CMK (cell line): ENCODE results near the gene CTRL.
"Not testable (repeated sequence)": the region's sequence is repeated elsewhere in the genome, so short reads cannot be mapped to it uniquely, and the experiment has no call there.

ENCODE experiments used
- DNase-seq: peaks from one replicate; pipeline ENCODE4 v3.0.0-alpha.2; 2010; ENCODE audit warnings: low read depth

Gene CTRL

GRCh38 chr16:67923414-67924116 is 8.1 kb downstream of the CTRL start:
- DNase-seq: no peak

- DNase-seq: no peak
These were observed 8.9 kb downstream of the CTRL start for GRCh38 chr16:67922740-67923139.

GRCh38 chr16:67922221-67922620 is 9.4 kb downstream of the CTRL start:
- DNase-seq: no peak

- DNase-seq: no peak
These were observed 11.9 kb downstream of the CTRL start for GRCh38 chr16:67919622-67920221.

GRCh38 chr16:67917852-67918236 is 13.8 kb downstream of the CTRL start:
- no peak for DNase-seq

- DNase-seq: no peak
These were observed 14.4 kb downstream of the CTRL start for GRCh38 chr16:67917140-67917851.

- DNase-seq: no peak
These were observed 15.6 kb downstream of the CTRL start for GRCh38 chr16:67915831-67916723.

- not testable (repeated sequence) for DNase-seq
These were observed 16.2 kb downstream of the CTRL start for GRCh38 chr16:67915496-67915769.

GRCh38 chr16:67914758-67915495 is 16.7 kb downstream of the CTRL start:
- DNase-seq: no peak

- DNase-seq: no peak
These were observed 21.5 kb downstream of the CTRL start for GRCh38 chr16:67910158-67910557.

GRCh38 chr16:67909056-67909742 is 22.5 kb downstream of the CTRL start:
- DNase-seq: no peak

- no peak for DNase-seq
These were observed 24.1 kb downstream of the CTRL start for GRCh38 chr16:67907397-67908180.

- no peak for DNase-seq
These were observed 28.8 kb downstream of the CTRL start for GRCh38 chr16:67902831-67903230.

GRCh38 chr16:67901734-67902133 is 29.9 kb downstream of the CTRL start:
- no peak for DNase-seq

GRCh38 chr16:67897231-67897630 is 34.4 kb downstream of the CTRL start:
- DNase-seq: no peak

GRCh38 chr16:67893743-67894399 is 37.8 kb downstream of the CTRL start:
- DNase-seq: no peak

- peak; percentile 74 for DNase-seq
These were observed 38.5 kb downstream of the CTRL start, which contains the start of gene PSKH1 for GRCh38 chr16:67892899-67893742. TSS of gene PSKH1 (plus strand) at chr16:67893254. CDS start at chr16:67908750, 15,496 bp downstream.

- DNase-seq: no peak
These were observed 39.3 kb downstream of the CTRL start for GRCh38 chr16:67892375-67892774.

- no peak for DNase-seq
These were observed 43.3 kb downstream of the CTRL start for GRCh38 chr16:67888331-67888730.
